AG10803 (cell line): Measurements from ENCODE around the gene WDR48.
A peak's percentile ranks its signal among the peaks of the same experiment; 100 is the strongest.

Source experiments
- DNase-seq: peaks from one replicate; pipeline ENCODE4 v3.0.0; 2010; ENCODE audit warnings: low read depth
- H3K4me3 ChIP-seq: 2 replicates; pipeline ENCODE4 v1.5.1; 2011; ENCODE audit warnings: mild to moderate bottlenecking, low read length, control low read depth
- CTCF ChIP-seq: conservative IDR thresholded peaks from 2 replicates; pipeline ENCODE4 v1.5.1; 2011; ENCODE audit warnings: mild to moderate bottlenecking, low read length, control low read depth, inconsistent platforms

WDR48 gene

GRCh38 chr3:39139442-39139841, 87.6 kb downstream of the WDR48 start:
- DNase-seq: no peak
- H3K4me3 ChIP-seq: no peak overlapping the region
- no peak for TF ChIP-seq CTCF

GRCh38 chr3:39140341-39140971, 88.6 kb downstream of the WDR48 start:
- H3K4me3 ChIP-seq: no peak overlapping the region
- DNase-seq: no peak
- TF ChIP-seq CTCF: no peak

GRCh38 chr3:39141171-39141995, 89.6 kb downstream of the WDR48 start:
- no peak overlapping the region for H3K4me3 ChIP-seq
- TF ChIP-seq CTCF: no peak
- DNase-seq: peak; percentile 46

GRCh38 chr3:39142067-39142466, 90.3 kb downstream of the WDR48 start:
- no peak for DNase-seq
- H3K4me3 ChIP-seq: no peak overlapping the region
- no peak for TF ChIP-seq CTCF

GRCh38 chr3:39143051-39143885, 91.5 kb downstream of the WDR48 start:
- no peak overlapping the region for H3K4me3 ChIP-seq
- DNase-seq: no peak
- TF ChIP-seq CTCF: no peak

GRCh38 chr3:39144095-39144747, 92.4 kb downstream of the WDR48 start:
- no peak overlapping the region for H3K4me3 ChIP-seq
- TF ChIP-seq CTCF: no peak
- DNase-seq: no peak
